T-cell (primary cell): ENCODE data around the gene ARHGAP24. TPM values are rescaled to one million over a fixed set of nuclear protein-coding genes. Genes with fewer than 3 reads are reported as not detected.

ENCODE experiments used
- ATAC-seq, 4 experiments: fragments of 200-7000 bp in 3 of 4; fragments of 150-1000 bp in 1 of 4; cut with Tn5 transposase; replicated peaks in 1 of 4; 1 replicate in 3 of 4; 2 replicates in 1 of 4; pipeline ENCODE4 v1.10.0; 2021; ENCODE audit warnings: moderate library complexity in 3 of 4, mild to moderate bottlenecking in 2 of 4, moderate number of reproducible peaks in 1 of 4
- CTCF ChIA-PET, 2 donors: fragments of 300-600 bp; sonication (Branson Sonifier 250); formaldehyde crosslinking; loops; one replicate each; lab custom pipeline; 2022; ENCODE audit warnings: antibody characterized with exemption in 2 of 2; lab: Charles Lee
- POLR2A ChIA-PET, 2 donors: fragments of 300-600 bp; sonication (Branson Sonifier 250); formaldehyde crosslinking; loops; one replicate each; lab custom pipeline; 2022; ENCODE audit warnings: antibody characterized with exemption in 2 of 2; lab: Charles Lee
- DNase-seq, 35 experiments: peaks; one replicate each; pipeline versions ENCODE4 v3.0.0 to v3.0.0-alpha.2; 2013 to 2023
- H3K27ac ChIP-seq: one replicate; pipeline ENCODE4 v1.5.1; 2013; ENCODE audit warnings: low read length
- H3K27me3 ChIP-seq, 2 experiments: replicated peaks in 1 of 2; 1 replicate in 1 of 2; 2 replicates in 1 of 2; pipeline versions ENCODE4 v1.6.1 to v1.7.0; 2013; ENCODE audit warnings: low read length in 1 of 2, mixed read lengths in 1 of 2; ENCODE audit not compliant: control insufficient read depth in 2 of 2, insufficient read depth in 2 of 2; ENCODE audit errors: extremely low read depth in 1 of 2
- H3K36me3 ChIP-seq, 2 donors: 1 replicate in 1 of 2; 2 replicates in 1 of 2; pipeline versions ENCODE4 v1.6.1 to v1.7.0; 2013; ENCODE audit warnings: low read length in 1 of 2; ENCODE audit not compliant: control insufficient read depth in 2 of 2, insufficient read depth in 1 of 2; ENCODE audit errors: extremely low read depth in 1 of 2
- H3K4me1 ChIP-seq, 2 experiments: 1 replicate in 1 of 2; 2 replicates in 1 of 2; pipeline versions ENCODE4 v1.6.1 to v1.7.0; 2013; ENCODE audit warnings: low read length in 2 of 2, mixed read lengths in 1 of 2; ENCODE audit not compliant: insufficient read depth in 2 of 2, control insufficient read depth in 1 of 2; ENCODE audit errors: extremely low read depth in 1 of 2
- H3K4me3 ChIP-seq, 2 donors: 1 replicate in 1 of 2; 2 replicates in 1 of 2; pipeline versions ENCODE4 v1.5.1 to v1.7.0; 2013; ENCODE audit warnings: mild to moderate bottlenecking in 2 of 2, low read length in 1 of 2, moderate library complexity in 1 of 2; ENCODE audit not compliant: control insufficient read depth in 1 of 2; ENCODE audit errors: extremely low read depth in 1 of 2
- H3K9me3 ChIP-seq: 2 replicates; pipeline ENCODE4 v1.7.0; 2013
- H3K27ac Mint-ChIP-seq, 2 donors: one replicate each; pipeline ENCODE4 v1.8.0; 2020 to 2021; ENCODE audit warnings: mild to moderate bottlenecking in 2 of 2, mixed read lengths in 2 of 2
- H3K27me3 Mint-ChIP-seq, 2 donors: one replicate each; pipeline ENCODE4 v1.8.0; 2021 to 2022; ENCODE audit warnings: mixed read lengths in 2 of 2
- H3K36me3 Mint-ChIP-seq: one replicate; pipeline ENCODE4 v1.8.0; 2021; ENCODE audit warnings: mixed read lengths
- H3K4me1 Mint-ChIP-seq, 3 donors: one replicate each; pipeline ENCODE4 v1.8.0; 2020 to 2022; ENCODE audit warnings: mixed read lengths in 3 of 3, mild to moderate bottlenecking in 1 of 3
- H3K4me3 Mint-ChIP-seq, 3 donors: one replicate each; pipeline ENCODE4 v1.8.0; 2020 to 2022; ENCODE audit warnings: mild to moderate bottlenecking in 3 of 3, mixed read lengths in 3 of 3, moderate library complexity in 3 of 3
- H3K9me3 Mint-ChIP-seq, 3 donors: one replicate each; pipeline ENCODE4 v1.8.0; 2020 to 2022; ENCODE audit warnings: mixed read lengths in 3 of 3
- WGBS: methylation state at CpG from one replicate; pipeline ENCODE4 v1.1.5; 2013; ENCODE audit warnings: missing lambda C conversion rate; ENCODE audit not compliant: insufficient coverage; 5-methylcytosine and 5-hydroxymethylcytosine counted together
- total RNA-seq, 35 experiments: library from RNA in 6 of 35; stranded (reverse) in 6 of 35; fragments of 120-200 nt in 1 of 35; gene quantifications; one replicate each; pipeline versions ENCODE4 v1.2.1 to v1.2.4 and lab custom pipeline; 2013 to 2026

Gene ARHGAP24
- total RNA-seq, 5 donors from 2014 or later (not counting 1 experiment from before 2014, with no cell fraction given), result 0.45 to 2.7 (median 1.8) TPM

DNA sequence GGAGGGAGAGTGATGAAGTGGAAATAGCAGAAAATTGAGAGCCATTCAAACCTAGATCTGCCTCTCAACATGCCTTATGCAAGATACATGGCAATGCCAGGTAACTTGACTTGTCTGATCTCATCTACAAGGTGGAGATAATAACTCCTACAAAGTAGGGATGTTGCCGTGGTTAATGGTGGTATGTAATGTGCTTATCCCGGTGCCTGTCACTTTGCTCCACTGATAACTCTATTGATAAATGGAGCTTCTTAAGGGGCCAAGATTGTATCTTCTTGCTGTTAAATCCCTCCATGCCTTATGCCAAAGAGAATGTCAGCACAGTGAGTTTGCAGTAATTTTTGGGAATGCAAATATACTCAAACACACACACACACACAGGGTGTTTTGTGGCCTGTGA is 529.1 kb downstream of the ARHGAP24 start:
- 100% methylated on average over 1 of the region's 2 CpGs for WGBS
- Mint-ChIP-seq H3K4me1 (no peaks in the 10 kb centered on the region), H3K27me3 (no peaks in the 10 kb centered on the region), H3K27ac (no peak overlapping the region), H3K36me3 (no peaks in the 10 kb centered on the region), H3K9me3 (peaks cover 0 to 8% (median 8%) of the 10 kb centered on the region in 3 donors), H3K4me3 (no peak overlapping the region)
- POLR2A ChIA-PET, result no interaction called here
- Histone ChIP-seq H3K36me3 (no peaks in the 10 kb centered on the region), H3K27ac (no peak overlapping the region), H3K4me1 (no peaks in the 10 kb centered on the region), H3K27me3 (no peaks in the 10 kb centered on the region), H3K9me3 (no peaks in the 10 kb centered on the region), H3K4me3 (no peak overlapping the region)
- DNase-seq (no peak), ATAC-seq (no peak)
- CTCF ChIA-PET, result no interaction called here

DNA sequence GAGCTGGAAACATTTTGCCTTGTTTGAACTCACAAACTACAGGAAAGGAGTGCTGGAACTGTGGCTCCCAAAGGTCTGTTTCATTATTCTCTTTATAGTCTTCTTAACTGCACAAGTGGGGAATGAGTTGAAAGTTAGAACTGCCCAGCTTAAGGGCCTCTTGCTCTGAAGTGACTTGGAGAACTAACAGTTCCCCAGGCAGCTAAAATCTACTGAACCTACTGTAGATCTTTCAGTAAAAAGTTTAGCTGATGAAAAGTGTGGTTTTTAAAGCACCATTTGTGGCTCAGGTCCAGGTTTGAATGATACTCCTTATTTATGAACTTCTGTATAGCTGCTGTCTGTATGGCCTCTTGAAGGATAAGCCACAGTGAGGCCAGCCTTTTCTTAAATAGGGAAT is 531.1 kb downstream of the ARHGAP24 start:
- no peak overlapping the region for H3K4me3 Mint-ChIP-seq
- H3K27ac Mint-ChIP-seq, result no peak overlapping the region
- ChIA-PET POLR2A (no interaction called here), CTCF (no interaction called here)
- DNase-seq (no peak), ATAC-seq (no peak)
- H3K9me3 Mint-ChIP-seq, result peaks cover 0 to 8% (median 8%) of the 10 kb centered on the region in 3 donors
- Histone ChIP-seq H3K9me3 (no peaks in the 10 kb centered on the region), H3K27ac (no peak overlapping the region), H3K4me3 (no peak overlapping the region), H3K4me1 (no peaks in the 10 kb centered on the region), H3K27me3 (no peaks in the 10 kb centered on the region), H3K36me3 (no peaks in the 10 kb centered on the region)
- H3K36me3 Mint-ChIP-seq, result no peaks in the 10 kb centered on the region
- no peaks in the 10 kb centered on the region for H3K27me3 Mint-ChIP-seq
- H3K4me1 Mint-ChIP-seq, result no peaks in the 10 kb centered on the region

DNA sequence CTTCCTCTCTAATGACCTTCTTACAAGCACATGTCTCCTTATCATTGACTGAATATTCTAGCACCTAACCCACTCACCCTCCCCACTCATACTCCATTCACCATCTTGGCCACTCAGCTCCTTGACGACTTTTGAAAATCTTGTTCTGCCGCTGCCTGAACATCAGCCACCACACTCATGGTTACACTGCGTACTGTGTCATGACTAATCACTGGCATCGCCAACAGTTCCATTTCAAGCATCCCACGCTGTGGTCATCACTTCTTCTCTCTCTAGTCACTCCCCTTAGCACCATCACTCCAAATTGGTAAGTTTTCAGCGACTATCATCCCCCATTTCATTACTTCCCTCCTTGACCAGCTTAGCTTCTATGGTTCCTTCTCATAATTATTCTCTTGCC is 532.1 kb downstream of the ARHGAP24 start:
- ChIA-PET CTCF (no interaction called here), POLR2A (no interaction called here)
- Histone ChIP-seq H3K9me3 (no peaks in the 10 kb centered on the region), H3K27me3 (no peaks in the 10 kb centered on the region), H3K36me3 (no peaks in the 10 kb centered on the region), H3K4me3 (no peak overlapping the region), H3K27ac (no peak overlapping the region), H3K4me1 (no peaks in the 10 kb centered on the region)
- 73% methylated on average over 6 of the region's 6 CpGs for WGBS
- H3K27me3 Mint-ChIP-seq, result no peaks in the 10 kb centered on the region
- no peaks in the 10 kb centered on the region for H3K4me1 Mint-ChIP-seq
- H3K27ac Mint-ChIP-seq, result no peak overlapping the region
- DNase-seq (no peak), ATAC-seq (no peak)
- H3K9me3 Mint-ChIP-seq, result peaks cover 0 to 8% (median 8%) of the 10 kb centered on the region in 3 donors
- no peak overlapping the region for H3K4me3 Mint-ChIP-seq
- no peaks in the 10 kb centered on the region for H3K36me3 Mint-ChIP-seq

GRCh38 chr4:86011117-86011516 is 536.2 kb downstream of the ARHGAP24 start:
- Mint-ChIP-seq H3K9me3 (peaks cover 0 to 3% (median 0%) of the 10 kb centered on the region in 3 donors), H3K36me3 (no peaks in the 10 kb centered on the region), H3K4me1 (no peaks in the 10 kb centered on the region), H3K27ac (no peak overlapping the region), H3K4me3 (no peak overlapping the region), H3K27me3 (no peaks in the 10 kb centered on the region)
- WGBS, result no CpG with 5 or more reads among the region's 1 CpG
- ChIA-PET CTCF (no interaction called here), POLR2A (no interaction called here)
- Histone ChIP-seq H3K4me1 (no peaks in the 10 kb centered on the region), H3K27me3 (no peaks in the 10 kb centered on the region), H3K9me3 (no peaks in the 10 kb centered on the region), H3K4me3 (no peak overlapping the region), H3K27ac (no peak overlapping the region), H3K36me3 (no peaks in the 10 kb centered on the region)
- DNase-seq (no peak), ATAC-seq (no peak)

GRCh38 chr4:86013621-86014020 is 538.7 kb downstream of the ARHGAP24 start:
- WGBS, result no CpG with 5 or more reads among the region's 4 CpGs
- no peaks in the 10 kb centered on the region for H3K36me3 ChIP-seq
- Mint-ChIP-seq H3K27me3 (no peaks in the 10 kb centered on the region), H3K9me3 (peaks cover 0 to 3% (median 0%) of the 10 kb centered on the region in 3 donors), H3K27ac (no peak overlapping the region), H3K36me3 (no peaks in the 10 kb centered on the region), H3K4me1 (no peaks in the 10 kb centered on the region), H3K4me3 (no peak overlapping the region)
- DNase-seq, result no peak
- H3K9me3 ChIP-seq, result no peaks in the 10 kb centered on the region
- H3K27me3 ChIP-seq, result no peaks in the 10 kb centered on the region
- no peaks in the 10 kb centered on the region for H3K4me1 ChIP-seq
- H3K4me3 ChIP-seq, result no peak overlapping the region
- CTCF ChIA-PET, result no interaction called here
- POLR2A ChIA-PET, result no interaction called here
- no peak for ATAC-seq
- no peak overlapping the region for H3K27ac ChIP-seq

- 64% methylated on average over 2 of the region's 5 CpGs for WGBS
- no peak overlapping the region for H3K4me3 Mint-ChIP-seq
- DNase-seq, result no peak
- H3K9me3 Mint-ChIP-seq, result peaks cover 0 to 3% (median 0%) of the 10 kb centered on the region in 3 donors
- H3K4me3 ChIP-seq, result no peak overlapping the region
- ATAC-seq, result no peak
- no peaks in the 10 kb centered on the region for H3K4me1 ChIP-seq
- CTCF ChIA-PET, result no interaction called here
- no peaks in the 10 kb centered on the region for H3K36me3 Mint-ChIP-seq
- POLR2A ChIA-PET, result no interaction called here
- no peak overlapping the region for H3K27ac ChIP-seq
- H3K27ac Mint-ChIP-seq, result no peak overlapping the region
- H3K4me1 Mint-ChIP-seq, result no peaks in the 10 kb centered on the region
- no peaks in the 10 kb centered on the region for H3K36me3 ChIP-seq
- H3K9me3 ChIP-seq, result no peaks in the 10 kb centered on the region
- H3K27me3 Mint-ChIP-seq, result no peaks in the 10 kb centered on the region
- H3K27me3 ChIP-seq, result no peaks in the 10 kb centered on the region
These were observed 539.6 kb downstream of the ARHGAP24 start for GRCh38 chr4:86014599-86014998.
